Activated CD8-positive, alpha-beta memory T cell treated with anti-CD3 and anti-CD28 coated beads for 1 hour (primary cell): ENCODE data around the gene ADGRV1.

ENCODE experiments used
- DNase-seq, 2 donors: peaks; one replicate each; pipeline ENCODE4 v3.0.0-alpha.2; 2020; ENCODE audit warnings: low read depth in 1 of 2; ENCODE audit errors: extremely low read depth in 1 of 2

Gene ADGRV1

DNA sequence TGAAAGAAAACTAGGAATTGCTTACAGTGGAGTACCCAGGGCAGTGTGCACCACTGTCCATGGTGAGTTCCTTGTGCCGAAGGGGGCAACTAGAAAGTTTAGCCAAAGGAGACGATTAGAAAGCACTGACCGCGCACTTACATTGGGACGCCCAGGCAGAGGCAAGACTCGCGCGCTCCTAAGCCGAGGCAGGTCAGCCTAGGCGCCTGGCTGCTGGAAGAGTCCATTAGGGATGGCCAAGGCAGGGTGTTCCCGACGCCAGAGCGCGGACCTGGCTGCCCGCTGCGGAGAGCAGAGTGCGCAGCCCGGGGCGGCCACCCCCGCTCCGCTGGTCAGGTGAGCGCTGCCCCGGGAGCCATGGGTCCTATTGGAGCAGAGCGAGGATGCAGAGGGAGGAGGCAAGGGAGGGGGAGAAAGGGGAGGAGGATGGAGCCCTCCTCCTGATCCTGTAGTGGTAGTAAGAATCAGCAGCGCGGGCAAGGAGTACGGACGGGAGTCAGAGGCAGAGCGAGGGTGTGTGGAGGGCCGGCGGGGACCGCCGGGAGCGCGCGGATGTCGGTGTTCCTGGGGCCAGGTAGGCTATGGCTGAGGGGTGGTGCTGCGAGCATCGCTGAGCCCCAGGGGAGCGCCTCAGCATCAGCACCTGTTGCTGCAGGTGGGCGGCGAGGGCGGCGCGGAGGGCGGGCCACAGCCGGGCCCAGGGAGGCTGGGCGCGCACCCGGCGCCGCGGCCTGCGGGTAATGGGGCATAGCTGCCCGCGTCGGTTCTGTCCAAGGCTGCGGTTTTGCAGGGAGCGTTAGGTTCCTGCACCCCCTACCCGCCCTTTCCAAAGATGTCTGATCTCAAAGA lies at the start of gene ADGRV1:
TSS of gene ADGRV1 (plus strand) at position 454 of the 849 bp plus-strand sequence. CDS start at position 553, 99 bp downstream.
- no peak for DNase-seq

DNA sequence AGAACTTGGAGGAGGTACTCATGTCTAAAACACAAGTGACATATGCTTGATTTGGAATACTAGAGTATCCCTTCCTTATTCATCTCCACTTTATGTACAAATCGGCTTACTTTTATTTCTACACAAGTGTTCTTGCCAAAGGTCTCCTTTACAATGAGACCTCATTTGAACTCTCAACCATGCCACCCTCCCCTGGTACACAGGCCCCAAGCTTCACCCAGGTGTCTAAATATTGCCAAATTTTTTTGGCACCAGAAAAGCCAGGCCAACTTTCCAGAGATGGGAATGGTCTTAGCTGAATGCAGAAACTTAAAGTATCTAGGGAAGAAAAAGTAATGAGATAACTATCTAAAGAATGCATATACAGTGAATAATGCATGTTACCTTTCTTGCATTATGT lies 48.2 kb upstream of the ADGRV1 start:
- no peak for DNase-seq

- DNase-seq: no peak
Measured at GRCh38 chr5:90514520-90514919, 44.1 kb upstream of the ADGRV1 start.

DNA sequence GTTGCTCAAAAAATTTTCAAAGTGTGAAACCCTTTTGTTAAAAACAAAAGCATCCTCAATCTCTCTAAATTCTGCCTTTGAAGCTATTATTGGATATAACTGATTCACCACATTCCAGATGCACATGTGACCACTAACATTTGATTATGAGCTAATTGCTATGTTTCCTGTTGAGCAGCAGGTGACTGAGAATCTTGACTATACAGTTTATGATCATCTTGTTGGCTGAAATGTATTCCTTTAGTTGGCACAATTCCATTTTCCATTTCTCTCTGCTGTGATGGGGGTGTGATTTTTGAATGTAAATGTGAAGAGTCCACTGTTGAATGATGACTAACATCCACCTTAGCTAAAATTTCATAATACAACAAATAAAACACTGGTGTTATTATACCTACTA lies 39.9 kb upstream of the ADGRV1 start:
- DNase-seq: no peak

GRCh38 chr5:90519081-90519480 lies 39.5 kb upstream of the ADGRV1 start:
- DNase-seq: no peak

- no peak for DNase-seq
Measured at GRCh38 chr5:90528601-90529193, 29.9 kb upstream of the ADGRV1 start.

DNA sequence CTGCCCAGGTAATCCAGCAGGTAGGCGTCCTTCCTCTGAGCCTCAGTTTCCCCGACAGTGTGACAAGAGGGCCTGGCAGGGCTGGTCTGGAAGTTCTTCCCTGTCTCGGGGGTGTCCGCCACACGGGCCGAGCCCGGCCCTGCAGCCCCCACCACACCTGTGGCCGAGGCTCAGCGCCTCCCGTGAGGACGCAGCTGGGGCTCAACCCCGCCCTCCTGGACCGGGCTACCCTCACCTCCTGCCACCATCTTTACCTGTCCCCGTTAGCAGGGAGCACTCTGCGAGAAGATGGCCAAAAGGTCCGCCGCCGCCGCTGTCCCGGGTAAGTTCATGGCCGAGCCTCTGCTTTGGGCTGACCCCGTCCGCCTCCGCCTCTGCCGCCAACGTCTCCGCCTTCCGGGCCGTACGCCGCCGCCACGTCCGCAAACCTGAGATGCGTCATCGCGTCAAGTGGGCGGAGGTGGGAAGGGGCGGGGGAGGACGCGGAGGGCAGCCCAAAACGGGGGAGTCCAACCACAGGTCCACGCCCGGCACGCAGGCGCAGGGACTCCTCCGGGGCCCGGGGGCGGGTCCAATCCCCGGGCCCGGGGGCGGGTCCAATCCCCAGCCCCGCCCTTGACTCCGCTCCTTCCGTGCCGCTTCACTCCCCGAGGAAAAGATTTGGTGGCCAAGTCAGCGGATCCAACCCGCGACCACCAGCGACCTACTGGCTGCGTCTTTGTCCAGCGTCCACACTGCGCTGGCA lies 29.2 kb upstream of the ADGRV1 start, which contains the start of gene LYSMD3:
TSS of gene LYSMD3 (minus strand) at position 391 of the 745 bp plus-strand sequence. CDS start 4,295 bp downstream, outside the sequence.
- DNase-seq: peak; percentile 88 to 98

DNA sequence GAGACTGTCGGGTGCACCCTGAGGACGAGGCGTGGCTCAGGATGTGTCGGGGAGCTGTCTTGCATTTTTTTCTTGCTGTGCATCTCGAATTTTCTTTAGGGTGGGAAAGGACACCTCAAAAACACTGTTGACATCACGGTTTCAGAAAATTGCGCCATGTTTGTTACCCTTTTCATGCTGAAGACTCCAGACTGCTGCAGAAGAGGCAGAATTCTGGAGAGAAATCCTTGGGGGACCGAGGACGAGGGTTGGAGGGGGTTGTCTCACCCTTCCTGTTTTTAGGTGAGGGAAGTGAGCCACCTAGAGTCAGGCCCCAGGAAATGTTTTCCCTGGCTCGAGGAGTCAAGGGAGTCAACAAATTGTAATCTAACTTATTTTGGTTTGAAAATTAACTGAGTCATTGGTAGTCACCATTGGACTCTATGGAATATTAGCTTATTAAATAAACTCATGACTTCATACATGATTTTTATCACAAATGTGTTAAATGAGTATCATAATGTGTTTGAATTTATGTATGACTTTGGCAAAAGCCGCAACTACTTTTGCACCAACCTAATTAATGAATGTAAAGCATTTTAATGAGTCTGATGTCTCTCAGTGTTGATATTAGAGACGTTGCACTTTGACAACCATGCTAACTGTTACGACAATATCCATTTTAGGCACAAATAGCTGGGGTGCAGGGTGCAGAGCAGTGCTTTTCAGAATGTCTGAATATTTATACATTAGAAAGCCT lies 28.5 kb upstream of the ADGRV1 start:
- DNase-seq: peak; percentile 16 to 25

DNA sequence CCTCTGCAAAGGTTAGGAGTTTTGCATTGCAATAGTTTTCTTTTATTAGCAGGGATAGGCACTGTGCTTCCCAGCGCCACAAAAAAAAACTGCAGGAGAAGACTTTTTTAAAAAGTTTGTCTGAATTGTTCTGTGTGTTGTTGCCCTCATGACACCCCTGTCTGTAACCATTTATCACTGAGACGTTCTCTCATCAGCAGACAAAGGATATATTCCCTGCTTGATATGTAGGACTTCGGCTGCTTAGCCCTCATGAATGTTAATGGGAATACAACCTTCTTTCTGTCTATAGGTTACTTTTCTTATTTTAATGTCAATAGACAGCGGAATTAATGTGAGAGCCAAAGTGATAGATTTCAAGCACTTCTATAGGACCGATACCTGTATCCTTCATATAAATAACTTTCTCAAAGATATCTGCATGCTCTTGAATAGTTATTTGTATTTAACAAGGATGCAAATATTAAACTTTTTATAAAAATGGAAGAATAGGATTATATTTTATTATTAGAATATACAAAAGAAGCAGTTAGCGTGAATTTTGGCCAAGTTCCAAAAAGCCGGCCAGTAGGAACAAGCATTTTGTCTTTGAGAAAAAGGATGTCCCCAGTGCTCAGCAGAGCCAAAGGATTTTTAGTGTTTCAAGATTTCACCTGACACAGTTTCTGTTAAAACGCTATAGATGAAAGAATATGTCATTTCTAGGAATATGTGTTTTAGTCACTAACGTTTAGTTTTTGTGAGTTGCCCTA lies 27.7 kb upstream of the ADGRV1 start:
- DNase-seq: no peak

GRCh38 chr5:90533794-90534193 lies 24.8 kb upstream of the ADGRV1 start:
- DNase-seq: no peak

GRCh38 chr5:90534922-90535321 lies 23.7 kb upstream of the ADGRV1 start:
- DNase-seq: no peak

DNA sequence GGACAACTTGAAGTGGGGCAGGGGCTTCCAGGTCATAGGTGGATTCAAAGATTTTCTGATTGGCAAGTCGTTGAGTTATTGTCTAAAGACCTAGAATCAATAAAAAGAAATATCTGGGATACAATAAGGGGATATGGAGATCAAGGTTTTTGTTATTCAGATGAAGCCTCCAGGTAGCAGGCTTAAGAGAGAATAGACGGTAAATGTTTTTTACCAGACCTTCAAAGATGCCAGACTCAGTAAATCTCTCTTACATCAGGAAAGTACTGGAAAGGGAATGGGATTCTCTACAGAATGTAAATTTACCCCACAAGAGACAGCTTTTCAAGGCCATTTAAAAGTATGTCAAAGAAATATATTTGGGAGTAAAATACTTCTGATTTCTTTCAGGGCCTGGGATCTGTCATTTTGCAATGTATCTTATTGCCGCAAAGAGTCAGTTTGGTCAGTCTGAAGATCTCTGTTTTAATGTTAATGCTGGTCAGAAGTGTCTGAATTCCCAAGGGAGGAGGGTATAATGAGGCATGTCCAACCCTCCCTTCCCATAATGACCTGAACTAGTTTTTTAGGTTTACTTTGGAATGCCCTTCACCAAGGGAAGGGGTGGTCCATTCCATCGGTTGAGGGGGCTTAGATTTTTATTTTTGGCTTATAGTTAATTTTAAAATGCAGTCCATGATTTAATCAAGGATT lies 15.6 kb upstream of the ADGRV1 start:
- no peak for DNase-seq

DNA sequence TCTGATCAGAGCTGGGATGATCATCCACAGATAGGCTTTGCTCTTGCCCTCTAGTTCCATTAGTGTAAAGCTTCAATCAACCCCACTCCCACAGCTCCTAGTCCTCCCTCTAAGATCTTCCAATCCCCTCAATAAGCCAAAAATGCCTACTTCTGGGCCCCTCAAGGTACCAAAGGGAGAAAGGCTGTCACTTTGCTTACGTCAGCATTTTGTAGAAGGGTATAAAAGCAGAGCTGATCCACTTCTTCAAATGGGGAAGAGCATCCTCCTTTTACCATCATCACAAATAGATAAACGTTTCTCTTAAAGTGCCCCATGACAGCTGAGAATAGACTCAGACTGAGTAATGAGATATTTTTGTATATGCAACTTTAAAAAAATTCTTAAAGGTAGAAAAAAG lies 13.1 kb upstream of the ADGRV1 start:
- DNase-seq: no peak

GRCh38 chr5:90546216-90546837 lies 12.3 kb upstream of the ADGRV1 start:
- DNase-seq: no peak

DNA sequence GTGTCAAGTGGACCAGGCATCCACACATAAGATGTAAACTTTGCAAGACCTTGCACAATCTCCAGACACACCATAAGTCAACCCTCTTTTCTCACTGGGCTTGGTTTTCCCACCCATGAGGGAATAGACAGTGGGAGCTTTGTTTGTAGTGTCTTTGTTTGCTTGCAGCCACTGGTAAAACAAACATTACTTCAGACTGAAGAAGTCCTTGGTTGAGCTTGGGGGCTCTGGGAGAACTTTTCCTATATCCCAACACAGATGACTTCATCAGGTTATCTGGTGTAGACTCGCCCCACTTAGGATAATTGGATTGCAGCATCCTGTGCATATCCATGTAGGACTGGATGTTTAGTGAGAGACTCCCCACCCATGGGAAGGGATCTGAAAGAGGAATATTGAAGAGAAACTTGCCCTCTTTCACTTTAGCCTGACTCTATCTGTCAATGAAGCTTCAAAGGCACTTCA lies 11.5 kb upstream of the ADGRV1 start:
- no peak for DNase-seq

GRCh38 chr5:90548069-90548593 lies 10.5 kb upstream of the ADGRV1 start:
- no peak for DNase-seq

GRCh38 chr5:90549223-90549622 lies 9.4 kb upstream of the ADGRV1 start:
- DNase-seq: no peak

- DNase-seq: no peak
Measured at GRCh38 chr5:90549729-90550275, 8.8 kb upstream of the ADGRV1 start.
